ENCODE data around the gene CKS2.

The CKS2 gene

GRCh38 chr9:89365532-89365912 lies 54.5 kb downstream of the CKS2 start:
- H3K27me3 Mint-ChIP-seq (ENCODE audit: low read depth, poor library complexity), result no peaks in the 10 kb centered on the region
- TF ChIP-seq CTCF (IDR thresholded peaks at IDR 0.05), result no peak
- H3K9me3 Mint-ChIP-seq, result no peaks in the 10 kb centered on the region
- no peak overlapping the region for H3K4me3 Mint-ChIP-seq
- peaks cover 12% of the 10 kb centered on the region for H3K36me3 Mint-ChIP-seq (ENCODE audit: low read depth)
- peaks cover 8% of the 10 kb centered on the region for H3K4me1 Mint-ChIP-seq
- DNase-seq, result no peak
- no peak overlapping the region for H3K27ac Mint-ChIP-seq
